ENCODE data around the gene FAM168B.
"Not testable (repeated sequence)": the region's sequence is repeated elsewhere in the genome, so short reads cannot be mapped to it uniquely, and the experiment has no call there.

The FAM168B gene, protein sequence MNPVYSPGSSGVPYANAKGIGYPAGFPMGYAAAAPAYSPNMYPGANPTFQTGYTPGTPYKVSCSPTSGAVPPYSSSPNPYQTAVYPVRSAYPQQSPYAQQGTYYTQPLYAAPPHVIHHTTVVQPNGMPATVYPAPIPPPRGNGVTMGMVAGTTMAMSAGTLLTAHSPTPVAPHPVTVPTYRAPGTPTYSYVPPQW

DNA sequence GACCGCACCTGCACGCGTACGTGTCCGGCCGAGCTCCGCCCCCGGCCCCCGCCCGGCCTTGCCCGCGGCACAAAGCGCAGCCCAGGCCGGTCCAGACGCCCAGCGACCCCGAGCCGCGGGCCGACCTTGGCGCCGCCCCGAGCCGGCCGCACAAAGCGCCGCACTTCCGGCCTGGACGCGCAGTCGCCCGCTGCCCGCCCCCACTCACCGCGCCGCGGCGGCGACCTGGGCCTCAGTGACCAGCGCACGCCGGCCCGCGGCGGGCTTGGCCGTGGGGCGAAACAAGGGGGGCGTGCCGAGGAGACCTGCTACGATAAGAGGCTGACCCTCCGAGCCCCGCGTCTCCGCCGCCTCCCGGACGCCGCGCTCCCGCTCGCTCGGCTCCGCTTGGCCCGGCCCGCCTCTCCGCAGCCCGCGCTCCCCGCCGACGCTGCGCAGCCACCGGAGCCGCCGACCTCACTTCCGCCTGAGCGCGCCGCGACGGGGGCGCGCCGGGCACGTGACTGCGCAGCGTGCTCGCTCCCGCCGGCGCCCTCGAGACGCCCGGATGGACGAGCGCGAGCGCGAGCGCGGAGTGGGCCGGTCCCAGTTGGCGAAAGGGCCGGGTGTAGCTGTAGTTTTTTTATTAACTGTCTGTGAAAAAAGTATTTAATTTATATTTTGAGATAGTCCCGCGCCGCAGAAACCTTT is at the start of gene FAM168B:
Gene FAM168B (minus strand): TSS at position 455 of the 690 bp plus-strand sequence. CDS start 10,814 bp downstream, outside the sequence.
- DNase-seq, result peak; percentile 87

DNA sequence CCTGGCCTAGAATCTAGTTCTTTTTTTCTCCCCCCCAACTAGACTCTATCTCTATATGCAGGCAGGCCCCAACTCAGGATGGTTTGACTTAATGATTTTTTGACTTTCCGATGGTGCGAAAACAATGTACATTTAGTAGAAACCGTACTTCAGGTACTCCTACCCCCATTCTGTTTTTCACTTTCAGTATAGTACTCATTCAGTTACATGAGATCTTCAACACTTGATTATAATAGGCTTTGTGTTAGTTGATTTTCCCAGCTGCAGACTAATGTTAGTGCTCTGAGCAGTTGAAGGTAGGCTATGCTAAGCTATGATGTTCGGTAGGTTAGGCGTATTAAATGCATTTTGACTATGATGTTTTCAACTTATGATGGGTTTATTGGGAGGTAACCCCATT is 49.6 kb upstream of the FAM168B start:
- DNase-seq, result no peak

DNA sequence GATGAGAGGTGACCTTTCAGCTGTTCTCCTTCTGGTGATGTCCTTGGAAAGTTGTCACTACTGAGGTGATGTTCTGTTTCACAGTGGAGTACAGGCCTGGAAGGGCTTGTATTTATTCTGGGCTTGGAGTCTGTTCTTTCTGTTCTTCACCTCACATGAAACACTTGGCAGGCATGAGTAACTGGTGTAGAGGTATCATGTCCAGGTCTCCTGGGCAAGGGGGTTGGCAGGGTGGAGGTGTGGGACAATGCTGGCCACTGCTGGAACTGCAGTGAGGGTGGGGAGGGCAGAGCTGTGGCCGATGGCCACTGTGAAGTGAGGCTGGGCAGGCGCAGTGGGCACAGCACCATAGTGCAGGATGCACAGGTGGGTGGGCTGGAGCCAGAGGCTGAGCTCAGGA is 47.3 kb upstream of the FAM168B start:
- no peak for DNase-seq

DNA sequence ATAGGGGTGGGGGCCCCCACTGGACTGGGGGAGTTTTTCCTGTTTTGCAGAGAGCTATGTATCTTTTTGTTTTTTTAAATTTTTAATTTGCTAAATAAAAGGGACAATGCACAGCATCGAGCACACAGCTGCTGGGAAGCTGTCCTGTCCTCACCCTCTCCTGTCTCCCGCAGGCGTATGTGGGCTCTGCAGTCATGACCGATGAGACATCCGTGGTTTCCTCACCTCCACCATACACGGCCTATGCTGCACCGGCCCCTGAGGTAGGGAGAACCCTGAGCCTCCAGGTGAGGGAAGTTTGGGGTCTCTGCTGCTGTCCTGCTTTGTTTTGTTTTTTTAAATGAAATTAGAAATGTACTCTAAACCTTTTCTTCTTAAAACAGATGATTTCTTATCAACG is 39.5 kb upstream of the FAM168B start:
- no peak for DNase-seq

DNA sequence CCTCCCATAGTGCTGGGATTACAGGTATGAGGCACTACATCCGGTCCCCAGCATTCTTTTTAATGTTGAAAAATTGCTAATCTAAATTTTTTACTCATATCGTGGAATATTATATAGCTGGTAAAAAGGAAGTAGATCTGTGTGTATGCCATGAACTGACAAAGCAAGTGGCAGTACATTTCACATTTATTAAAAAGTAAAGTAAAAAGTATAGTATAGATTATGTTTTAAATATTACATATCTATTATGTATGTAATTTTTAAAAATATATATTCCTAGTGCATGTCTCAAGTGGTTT is 37.0 kb upstream of the FAM168B start:
- DNase-seq, result no peak

DNA sequence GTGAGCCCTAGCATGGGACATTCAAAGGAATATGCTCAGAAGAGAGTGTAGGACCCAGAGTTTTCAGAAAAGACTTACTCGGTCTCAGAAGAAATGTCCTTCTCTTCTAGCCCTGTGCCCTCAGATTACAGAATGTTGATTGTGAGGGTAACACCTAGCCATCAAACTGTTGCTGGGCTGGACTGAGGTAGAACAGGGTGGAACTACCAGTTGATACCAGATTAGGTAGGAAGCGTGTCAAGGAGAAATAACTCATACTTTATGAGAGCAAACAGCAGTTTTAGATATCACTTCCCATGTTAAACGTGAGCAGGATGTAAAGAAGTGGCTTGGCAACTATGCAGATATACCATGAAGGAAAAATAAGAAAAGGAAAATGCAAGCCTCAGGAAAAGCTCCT is 34.7 kb upstream of the FAM168B start:
- DNase-seq, result no peak

DNA sequence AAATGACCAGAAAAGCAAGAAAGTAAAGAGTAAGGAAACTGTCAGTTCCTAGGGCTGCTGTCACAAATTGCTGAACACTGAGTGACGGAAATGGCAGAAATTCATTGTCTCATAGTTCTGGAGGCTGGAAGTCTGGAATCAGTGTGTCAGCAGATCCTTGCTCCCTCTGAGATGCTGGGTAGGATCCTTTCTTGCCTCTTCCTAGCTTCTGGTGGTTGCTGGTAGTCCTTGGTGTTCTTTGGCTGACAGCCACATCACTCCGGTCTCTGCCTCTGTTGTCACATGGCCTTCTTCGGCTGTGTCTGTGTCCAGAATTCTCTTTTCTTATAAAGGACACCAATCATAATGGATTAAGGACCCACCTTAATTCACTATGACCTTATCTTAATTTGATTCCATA is 33.8 kb upstream of the FAM168B start:
- DNase-seq, result no peak

DNA sequence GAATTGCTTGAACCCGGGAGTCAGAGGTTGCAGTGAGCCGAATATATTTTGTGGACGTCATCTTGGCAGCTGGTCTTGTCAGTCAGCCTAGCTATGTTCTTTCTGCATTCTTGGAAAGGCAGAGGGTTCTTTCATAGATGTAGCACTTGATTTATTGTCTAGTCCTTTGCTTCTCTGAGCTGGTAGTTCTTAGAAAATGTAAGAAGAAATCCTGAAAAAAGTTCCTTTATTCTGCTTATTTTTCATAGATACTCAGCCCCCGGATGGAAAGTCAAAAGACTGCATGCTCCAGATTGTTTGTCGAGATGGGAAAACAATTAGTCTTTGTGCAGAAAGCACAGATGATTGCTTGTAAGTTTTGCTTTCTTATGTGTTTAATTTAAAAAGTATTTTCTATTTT is 33.2 kb upstream of the FAM168B start:
- DNase-seq, result no peak

DNA sequence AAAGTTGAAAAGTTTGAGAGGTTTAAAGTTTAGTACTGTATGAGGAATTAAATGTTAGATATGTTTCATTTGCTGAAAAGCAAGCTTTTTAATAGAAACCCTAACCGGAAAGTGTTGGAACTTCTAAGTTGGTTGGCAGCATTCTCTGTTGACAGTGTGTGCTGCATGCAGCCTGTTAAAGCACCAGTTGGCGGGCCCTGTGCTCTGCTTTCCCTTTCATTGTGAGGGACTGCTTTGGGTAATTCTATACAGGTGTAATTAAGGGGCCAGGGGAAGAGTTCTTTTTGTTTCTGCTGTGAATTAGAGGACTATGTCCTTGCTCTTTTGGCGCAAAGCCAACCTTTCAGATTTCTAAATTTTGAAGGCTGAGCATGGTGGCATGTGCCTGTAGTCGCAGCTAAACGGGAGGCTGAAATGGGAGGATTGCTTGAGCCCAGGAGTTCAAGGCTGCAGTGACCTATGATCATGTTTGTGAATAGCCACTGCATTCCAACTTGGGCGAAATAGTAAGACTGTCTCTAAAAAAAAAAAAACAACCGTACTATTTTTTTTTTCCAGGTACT is 32.0 kb upstream of the FAM168B start:
- DNase-seq, result no peak

DNA sequence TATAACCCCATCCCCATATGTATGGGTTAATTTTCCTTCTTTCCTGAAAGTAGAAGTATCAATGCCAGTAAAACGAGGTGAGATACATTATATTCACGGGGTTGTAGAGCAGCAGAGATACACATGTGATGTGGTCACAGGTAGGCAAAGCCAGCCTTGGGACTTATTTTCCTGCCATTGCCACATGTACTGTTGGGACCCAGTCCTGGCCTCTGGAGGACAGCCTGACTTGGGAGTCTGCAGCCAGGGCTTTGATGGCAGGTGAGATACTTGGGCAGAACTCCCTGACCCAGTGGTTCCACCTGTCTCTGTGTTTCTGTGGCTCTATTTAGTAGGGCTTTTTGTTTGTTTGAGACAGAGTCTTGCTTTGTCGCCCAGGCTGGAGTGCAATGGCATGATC is 29.9 kb upstream of the FAM168B start:
- DNase-seq, result no peak

DNA sequence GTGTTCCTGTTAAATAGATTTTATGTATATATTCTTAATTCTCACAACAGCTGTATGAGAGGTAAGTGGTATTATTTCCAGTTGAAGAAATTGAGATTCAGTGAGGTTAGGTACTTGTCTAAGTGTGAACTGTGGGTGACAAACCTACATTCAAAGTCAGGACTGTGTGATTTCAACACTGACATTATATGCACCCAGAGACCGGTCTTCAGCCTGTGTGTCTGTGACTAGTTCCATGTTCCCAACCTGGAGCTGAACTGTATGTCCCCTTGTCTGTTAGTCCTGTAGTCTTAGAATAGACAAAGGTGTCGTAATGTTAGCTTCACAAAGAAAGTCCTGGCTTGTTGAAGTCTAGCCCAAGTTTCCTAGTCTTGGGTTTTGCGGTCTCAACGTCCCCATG is 29.2 kb upstream of the FAM168B start:
- no peak for DNase-seq

DNA sequence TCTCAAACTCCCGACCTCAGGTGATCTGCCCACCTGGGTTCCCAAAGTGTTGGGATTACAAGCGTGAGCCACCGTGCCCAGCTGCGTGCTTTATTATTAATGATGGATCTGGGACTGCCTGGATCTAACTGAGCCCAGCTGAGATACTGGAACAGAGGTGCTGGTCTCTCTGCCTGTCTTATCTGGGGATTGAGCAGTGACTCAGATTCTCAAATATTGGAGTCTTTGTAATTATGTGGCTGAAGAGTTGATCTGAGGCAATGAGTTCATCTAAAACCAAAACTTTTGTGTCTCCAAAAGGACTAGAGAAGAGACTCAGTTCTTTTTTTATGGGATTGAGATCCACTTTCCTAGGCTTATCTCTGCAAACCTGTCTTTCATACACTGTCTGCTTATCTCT is 28.2 kb upstream of the FAM168B start:
- no peak for DNase-seq

DNA sequence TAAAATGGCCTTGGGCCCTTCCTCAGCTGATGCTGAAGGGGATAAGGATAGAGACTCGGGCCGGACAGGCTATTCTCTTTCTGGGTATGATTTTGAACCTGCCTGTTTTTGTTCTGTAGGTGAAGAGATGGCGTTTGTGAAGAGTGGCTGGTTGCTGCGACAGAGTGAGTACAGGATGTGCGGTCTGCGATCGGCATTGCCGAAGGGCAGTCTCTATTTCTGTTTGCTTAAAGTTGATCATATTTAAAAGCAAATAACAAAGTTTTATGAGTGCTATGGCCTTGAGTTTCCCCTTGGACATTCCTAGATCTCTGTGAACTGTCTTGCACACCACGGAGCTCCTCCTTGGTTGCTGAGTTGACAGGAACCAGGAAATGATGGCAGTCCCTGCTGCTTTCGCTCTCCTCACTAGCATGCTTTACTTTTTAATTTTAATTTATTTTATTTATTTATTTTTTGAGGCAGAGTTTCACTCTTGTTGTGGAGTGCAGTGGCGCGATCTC is 27.6 kb upstream of the FAM168B start:
- DNase-seq, result no peak

DNA sequence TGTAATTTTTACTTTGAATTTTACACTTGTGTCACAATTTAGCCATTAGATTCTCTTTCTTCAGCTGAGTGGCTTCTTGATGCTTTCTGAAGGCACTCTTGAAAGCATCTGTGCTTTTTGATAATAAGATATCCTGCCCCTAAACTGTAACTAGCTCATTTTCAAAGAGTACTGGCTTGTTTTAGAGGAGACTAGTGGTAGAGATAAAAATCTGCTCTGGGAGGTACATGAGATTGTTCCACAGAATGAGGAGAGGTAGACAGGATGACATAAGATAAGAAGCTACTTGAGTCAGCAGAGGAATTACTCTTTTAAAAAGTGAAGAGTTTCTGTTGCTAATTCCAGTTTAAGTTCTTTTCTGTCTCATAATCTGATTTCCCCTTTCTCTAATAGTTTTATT is 22.5 kb upstream of the FAM168B start:
- DNase-seq, result no peak

DNA sequence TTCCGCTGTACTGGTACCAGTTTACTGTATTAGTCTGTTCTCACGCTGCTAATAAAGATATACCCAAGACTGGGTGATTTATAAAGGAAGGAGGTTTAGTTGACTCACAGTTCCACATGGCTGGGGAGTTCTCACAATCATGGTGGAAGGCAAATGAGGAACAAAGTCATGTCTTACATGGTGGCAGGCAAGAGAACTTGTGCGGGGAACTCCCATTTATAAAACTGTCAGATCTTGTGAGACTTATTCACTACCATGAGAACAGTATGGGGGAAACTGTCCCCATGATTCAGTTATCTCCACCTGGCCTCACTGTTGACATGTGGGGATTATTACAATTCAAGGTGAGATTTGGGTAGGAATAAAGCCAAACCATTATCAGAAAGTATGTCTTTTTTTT is 21.7 kb upstream of the FAM168B start:
- DNase-seq, result not testable (repeated sequence)

DNA sequence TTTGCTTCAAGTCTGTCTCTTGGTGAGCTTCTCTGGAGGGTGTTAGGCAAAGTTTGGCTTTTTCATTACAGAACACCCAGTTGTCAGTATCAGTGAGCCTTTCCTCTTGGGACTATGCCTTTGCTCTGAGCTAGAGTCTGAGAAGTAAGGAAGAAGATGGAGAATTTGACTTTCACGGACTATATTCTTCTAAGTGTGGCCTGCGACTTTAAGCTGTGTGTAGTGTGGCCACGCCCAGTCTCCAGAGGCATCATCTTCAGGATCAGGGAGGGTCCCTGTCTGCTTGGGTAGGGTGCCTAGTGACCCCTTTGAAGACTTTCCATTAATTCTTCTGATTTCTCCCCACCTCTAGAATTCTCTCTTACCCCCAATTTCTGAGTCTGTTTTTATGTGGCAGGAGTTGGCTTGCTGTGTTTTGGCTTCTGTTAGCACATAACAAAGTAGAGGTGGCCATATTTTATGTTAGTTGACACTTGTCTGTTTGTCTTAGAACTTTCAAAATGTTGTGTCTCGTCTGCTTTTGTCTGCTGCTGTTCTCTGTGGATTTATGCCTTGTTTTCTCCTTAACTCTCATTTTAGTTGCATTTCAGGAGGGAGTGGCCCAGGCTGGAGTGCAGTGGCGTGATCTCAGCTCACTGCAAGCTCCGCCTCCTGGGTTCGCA is 20.4 kb upstream of the FAM168B start:
- DNase-seq, result no peak

DNA sequence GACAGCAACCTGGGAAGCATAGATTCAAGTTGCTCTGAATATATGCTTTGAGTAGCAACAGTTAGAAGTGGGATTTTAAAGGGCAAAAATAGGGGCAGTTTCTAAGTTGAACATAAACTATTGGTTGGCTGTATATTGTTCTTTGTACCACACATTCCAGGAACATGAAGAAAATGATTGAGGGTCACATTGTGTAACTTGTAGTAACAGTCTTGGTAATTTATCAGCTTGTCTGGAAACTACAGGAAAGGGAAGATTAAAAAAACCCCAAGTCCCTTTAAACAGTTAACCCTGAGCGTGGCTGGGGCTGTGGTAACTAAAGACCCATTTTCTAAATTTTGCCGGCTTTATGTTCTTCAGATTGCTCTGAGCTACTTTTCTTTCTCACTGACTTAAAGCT is 19.3 kb upstream of the FAM168B start:
- no peak for DNase-seq

DNA sequence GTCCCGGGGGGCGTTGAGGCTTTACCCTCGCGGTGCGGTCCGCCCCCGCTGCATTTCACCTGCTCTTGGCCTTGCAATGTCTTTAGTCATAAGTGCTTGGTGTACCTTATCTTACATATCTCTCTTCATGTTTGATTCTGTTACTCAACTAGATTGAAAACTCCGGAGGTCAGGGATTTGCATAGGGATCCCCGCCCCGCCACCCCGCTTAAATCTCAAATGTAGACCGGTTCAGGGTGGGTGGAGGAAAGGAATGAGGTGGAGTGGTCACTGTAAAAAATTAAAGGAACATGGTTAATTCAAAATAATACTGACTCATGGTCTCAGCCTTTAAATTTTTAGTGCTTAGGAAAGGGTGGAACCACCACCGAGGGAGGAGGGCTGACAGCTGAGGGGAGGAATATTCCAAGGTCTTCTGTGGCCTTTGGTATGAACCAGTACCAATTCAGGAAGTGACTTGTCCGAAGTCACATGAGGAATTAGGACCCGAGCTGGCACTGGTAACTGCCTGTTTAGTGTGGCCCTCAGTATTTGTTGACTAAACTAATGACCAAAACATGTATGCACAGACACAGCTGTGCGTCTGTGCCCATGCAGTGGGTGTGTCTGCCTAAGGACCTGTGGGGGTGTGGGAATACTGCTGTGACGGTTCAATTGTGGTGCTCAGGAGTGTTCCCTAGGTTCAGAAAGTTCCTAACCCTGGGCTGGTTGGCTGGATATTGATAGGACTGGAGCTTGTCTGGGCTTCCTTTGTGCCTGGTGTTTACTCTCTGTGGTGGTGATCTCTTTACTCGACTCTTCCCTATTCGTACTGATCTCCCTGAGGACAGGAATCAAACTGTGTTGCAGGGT is 12.9 kb upstream of the FAM168B start:
- peak; percentile 55 for DNase-seq

DNA sequence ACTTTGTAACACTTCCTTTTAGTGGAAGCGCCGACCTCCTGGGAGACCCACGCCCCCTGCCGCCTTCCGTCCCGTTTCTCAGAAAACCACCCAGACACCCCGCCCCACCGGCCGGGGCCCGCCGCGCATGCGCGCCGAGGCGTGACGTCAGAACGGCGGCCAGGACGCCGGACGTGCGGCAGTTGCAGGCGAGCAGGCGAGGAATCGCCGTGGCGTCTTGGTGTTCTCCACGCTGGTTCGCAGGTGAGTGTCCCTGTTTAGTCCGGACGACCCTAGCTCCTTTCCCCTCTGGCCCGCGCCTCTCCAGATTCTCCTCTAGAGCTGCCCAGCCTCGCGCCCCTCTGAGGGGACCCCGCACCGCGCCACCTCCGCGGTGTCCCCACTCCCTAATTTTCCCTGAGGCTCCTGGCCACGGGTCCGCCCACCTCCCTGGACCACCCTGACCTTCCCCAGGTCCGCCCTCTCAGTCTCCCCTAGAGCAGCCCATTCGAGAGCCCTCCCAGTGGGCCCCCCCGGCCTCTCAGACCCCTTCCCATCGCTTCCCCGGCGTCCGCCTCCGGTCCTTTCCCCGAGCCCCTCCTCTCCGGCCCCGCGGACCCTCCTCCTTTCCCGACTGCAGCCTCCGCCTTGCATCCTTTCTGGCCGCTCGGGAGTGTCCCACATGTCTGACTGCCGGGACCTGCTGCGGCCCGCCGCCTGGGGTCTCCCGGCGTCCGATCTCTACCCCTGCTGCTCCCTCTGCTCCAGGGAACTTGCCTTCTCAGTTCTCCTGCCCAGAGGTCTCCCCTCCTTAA is 12.1 kb upstream of the FAM168B start, which contains the start of gene PLEKHB2:
Gene PLEKHB2 (plus strand): TSS at position 181 of the 794 bp plus-strand sequence. CDS start 15,606 bp downstream, outside the sequence.
- peak; percentile 90 for DNase-seq

DNA sequence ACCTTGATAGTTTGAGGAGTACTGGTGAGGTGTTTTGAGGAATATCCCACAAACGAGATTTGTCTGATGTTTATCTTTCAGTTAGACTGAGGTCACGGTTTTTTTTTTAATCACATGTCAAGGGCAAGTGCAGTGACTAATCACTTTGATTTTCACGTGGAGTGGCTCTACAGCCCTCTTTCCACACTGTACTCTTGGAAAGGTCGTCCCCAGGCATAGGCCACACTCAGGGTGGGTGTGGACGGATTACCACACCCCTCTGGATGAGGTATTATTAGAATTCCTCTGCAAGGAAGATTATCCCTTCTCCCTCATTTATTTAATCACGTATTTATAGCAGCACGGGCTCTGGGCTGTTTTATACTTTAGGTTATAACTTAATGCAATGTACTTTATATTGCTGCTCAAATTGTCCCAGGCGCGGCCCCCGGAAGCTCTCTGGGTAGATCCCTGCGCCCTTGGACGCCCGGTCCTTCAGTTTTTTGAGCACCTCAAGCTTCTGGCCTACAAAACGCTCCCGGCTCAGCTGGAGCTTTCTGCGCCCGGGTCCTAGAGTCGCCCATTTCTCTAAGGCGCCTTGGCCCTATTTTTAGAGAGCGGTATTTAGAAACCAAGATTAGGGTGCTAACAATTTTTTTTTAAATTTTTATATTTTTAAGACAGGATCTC is 11.4 kb upstream of the FAM168B start:
- DNase-seq, result peak; percentile 54

DNA sequence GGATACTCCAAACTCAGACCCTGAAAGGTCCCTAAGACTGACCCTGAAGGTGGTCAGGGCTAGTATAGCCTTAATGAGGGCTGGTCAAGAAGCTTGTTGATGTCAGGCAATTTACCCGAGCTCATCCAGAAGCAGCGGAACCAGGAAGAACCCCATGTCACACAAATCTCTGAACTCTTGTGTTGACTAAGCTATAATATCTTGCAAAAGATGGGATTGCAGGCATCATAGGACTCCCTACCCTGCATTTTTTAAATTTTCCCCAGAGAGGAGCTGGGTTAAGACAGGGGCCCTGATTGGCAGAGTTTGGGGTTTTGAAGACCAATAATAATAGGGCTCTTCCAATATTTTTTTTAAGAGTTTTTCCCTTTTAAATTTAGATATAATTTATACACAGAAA is 9.9 kb upstream of the FAM168B start:
- no peak for DNase-seq

Measured in stimulated activated CD4-positive, alpha-beta T cell treated with anti-CD3 and anti-CD28 coated beads, Interleukin-4, amount 100 ng/mL, for 24 hours (primary cell).